NOMO-1 treated with dmso at 0.1 percent for 144 hours (cell line): ENCODE data around the gene CCM2.

ENCODE experiments used
- DNase-seq: peaks from one replicate; lab custom pipeline; 2025; ENCODE audit not compliant: unreplicated experiment; lab: John Stamatoyannopoulos, UW

Gene CCM2

DNA sequence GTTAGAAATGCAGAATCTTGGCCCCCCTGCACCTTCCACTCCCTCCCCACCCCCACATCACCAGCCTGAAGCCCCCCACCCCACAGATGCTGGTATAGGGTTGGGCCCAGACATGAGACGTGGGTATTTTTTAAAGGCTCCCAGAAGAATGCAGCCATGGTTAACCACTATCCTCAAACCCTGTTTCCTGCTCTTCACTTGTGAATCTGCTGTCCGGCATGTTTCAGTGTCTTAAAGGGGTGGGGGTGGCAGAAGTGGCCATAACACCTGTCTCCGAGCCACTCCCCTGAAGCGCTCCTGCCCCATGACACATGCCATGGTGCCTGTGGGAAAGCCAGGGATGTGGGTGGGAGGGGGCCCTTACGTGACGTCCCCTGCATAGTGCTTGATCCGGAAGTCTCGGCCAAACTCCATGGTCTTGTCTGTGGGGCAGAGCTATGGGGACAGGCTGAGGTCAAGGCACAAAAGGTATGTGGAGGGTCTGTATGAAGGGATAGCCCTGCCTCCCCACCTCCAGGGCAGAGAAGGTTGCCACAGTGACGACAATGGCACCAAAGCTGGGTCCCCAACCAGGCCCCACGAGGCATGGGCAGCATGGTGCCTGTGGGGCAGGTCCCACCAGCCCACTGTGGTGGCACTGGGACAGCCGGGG, 30.8 kb upstream of the CCM2 start:
- no peak for DNase-seq

DNA sequence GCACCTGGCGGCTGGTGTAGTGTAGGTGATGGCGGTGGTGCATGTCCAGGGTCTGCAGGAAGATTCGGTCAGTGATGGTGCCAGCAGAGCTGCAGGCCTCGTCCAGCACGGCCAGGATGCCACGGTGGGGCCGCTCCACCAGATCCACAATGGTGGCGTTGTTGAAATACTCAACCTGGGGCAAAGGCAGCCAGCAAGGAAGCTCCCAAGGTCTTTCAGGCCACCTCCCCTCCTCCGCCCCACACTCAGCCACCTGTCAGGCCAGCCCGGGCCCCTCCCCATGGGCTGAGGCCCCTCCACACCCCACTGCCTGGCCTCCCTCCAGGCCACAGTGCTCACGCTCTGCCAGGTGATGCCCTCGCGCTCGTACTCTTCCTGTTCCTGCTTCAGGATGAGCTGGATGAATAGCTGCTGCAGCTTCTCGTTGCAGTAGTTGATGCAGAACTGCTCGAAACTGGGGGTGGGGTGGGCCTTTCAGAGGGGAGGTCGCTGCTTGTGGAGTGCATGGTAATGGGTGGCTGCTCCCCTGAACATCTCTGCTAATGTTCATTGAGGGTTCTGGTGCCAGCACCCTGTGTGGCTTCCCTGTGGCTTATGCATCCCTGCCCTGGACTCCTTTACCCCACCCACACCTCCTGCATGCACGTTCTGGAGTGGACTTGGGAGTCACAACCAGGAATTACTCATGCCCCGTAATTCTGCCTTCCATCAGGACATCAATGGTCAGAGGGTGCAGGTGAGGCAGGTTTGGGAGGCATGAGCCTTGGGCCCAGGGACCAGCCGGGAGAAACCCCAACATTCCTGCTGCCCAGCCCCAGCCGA, 30.1 kb upstream of the CCM2 start:
- no peak for DNase-seq

DNA sequence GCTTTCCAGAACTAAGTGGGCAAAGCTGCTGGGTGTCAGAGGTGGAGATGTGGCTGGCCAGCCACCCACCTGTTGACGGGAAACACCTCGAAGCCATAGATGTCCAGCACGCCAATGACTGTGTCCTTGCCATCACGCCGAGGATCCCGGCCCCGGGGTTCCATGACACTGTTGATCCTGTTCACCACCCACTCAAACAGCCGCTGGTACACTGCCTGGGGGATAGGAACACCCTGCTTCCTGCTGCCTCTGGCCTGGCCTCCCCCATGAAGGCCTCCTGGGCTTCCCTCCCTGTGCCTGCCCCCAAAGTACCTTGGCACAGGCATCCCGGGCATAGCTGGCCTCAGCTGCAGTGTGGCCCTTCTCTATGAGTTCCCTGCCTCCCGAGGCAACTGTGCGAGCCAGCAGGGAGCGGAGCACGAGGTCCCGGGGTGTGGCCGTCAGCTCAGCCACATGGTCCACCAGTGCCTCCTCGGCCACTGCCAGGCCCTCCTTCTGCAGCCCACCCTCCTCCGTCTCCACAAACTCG, 29.4 kb upstream of the CCM2 start:
- DNase-seq: no peak

DNA sequence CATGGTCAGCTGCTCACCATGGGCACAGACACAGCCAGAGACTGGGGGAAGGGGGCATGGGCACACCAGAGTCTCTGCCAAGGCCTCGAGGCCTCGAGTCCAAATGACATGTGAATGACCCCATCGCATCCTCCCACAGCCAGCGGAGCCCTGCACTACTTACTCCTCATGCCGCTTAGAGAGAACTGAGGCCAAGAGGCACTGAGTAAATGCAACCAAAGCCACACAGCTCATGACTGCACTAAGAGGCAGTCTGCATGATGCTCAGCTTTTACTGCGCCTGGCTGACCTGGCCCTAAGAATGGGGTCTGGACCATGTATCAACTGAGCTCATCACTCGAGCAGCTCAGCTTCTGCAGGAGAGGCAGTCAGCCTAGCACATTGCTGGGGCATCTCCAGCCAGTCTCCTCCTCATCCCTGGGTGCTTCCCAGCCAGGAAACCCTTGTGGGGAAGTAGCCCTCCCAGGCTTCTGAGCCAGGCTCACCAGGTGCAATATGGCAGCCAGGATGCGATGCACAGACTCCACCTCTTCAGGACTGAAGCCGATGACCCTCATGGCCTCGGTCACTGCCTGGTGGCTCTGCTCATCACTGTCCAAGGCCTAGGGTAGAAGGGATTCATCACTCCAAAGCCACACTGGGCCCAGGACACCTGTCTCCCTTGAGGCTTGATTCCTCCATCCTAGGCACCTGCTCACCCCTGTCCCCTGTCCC, 28.7 kb upstream of the CCM2 start:
- DNase-seq: no peak

DNA sequence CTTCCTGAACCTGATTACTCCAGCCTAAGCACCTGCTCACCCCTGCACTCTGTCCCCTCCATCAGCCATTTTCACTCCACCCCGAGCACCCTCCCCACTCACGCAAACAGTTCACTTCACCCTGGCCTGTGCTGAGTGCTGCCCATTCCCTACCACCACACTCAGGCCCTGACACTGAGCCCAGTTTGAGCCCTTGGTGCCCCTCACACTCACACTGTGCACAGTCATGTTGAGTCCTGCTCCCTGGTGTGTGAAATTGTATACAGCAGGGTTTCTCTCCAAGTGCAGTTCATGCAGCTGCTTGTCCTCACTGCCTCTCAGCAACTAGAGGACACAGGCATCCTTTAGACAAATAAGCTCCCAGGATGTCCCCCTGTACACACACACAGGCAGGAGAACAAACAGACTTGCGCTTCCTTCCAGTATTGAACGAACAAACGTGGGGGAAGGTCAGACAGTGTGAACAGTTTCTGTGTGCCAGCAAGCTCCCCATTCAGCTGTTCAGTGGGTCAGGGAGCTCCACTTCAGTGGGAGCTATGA, 28.0 kb upstream of the CCM2 start:
- no peak for DNase-seq

DNA sequence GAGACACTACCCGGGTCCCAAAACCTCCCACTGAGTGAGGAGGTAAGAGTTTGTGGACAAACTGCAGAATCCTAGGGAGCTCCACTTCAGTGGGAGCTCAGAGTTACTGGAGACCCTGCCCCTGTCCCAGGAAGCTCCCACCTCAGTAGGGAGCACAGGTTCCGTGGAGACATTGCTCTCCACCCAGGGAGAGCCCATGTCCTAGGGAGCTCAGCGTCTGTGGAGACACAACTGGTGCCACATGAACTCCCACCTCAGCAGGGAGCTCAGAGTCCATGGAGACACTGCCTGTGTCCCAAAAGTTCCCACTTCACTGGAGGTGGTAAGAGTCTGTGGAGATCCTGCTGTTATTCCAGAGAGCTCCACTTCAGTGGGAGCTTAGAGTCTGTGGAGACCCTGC, 27.4 kb upstream of the CCM2 start:
- no peak for DNase-seq

DNA sequence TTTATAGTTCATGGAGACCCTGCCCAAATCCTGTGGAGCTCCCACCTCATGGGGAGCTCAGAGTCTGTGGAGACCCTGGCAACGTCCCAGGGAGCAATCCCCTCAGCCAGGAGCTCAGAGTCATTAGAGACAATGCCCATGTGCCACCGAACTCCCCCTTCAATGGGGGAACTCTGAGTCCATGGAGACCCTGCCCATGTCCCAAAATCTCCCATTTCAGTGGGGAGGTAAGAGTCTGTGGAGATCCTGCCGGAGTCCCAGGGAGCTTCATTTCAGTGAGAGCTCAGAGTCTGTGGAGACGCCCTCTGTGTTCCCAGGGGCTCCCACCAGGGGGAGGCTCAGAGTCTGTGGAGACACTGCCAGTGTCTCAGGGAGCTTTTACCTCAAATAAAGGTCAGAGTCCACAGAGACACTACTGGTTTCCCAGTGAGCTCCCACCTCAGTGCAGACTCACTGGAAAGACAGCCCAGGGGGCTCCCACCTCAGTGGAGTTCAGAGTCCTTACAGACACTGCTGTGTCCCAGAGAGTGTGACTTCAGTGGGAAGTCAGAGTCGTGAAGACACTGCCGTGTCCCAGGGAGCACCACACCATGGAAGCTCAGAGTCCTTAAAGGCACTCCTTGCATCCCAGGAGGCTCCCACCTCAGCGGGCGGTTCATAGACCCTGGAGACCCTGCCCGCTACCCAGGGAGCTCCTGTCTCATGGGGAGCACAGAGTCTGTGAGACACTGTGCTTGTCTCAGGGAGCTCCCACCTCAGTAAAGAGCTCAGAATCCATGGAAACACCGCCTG, 26.2 kb upstream of the CCM2 start:
- DNase-seq: no peak

DNA sequence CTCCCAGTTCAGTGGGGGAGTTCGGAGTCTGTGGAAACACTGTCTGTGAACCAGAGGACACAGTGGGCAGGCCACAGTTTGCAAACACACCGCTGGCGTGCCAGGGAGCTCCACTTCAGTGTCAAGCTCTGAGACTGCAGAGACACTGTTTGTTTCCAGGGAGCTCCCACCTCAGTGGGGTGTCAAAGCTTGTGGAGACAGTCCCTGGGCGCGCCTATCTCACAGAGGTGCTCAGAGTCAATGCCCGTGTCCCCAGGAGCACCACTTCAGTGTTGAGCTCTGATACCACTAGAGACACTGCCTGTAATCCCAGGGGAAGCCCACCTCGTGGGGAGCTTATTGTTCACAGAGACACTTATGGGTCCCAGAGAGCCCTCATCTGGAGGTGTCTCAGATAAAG, 25.5 kb upstream of the CCM2 start:
- DNase-seq: no peak

DNA sequence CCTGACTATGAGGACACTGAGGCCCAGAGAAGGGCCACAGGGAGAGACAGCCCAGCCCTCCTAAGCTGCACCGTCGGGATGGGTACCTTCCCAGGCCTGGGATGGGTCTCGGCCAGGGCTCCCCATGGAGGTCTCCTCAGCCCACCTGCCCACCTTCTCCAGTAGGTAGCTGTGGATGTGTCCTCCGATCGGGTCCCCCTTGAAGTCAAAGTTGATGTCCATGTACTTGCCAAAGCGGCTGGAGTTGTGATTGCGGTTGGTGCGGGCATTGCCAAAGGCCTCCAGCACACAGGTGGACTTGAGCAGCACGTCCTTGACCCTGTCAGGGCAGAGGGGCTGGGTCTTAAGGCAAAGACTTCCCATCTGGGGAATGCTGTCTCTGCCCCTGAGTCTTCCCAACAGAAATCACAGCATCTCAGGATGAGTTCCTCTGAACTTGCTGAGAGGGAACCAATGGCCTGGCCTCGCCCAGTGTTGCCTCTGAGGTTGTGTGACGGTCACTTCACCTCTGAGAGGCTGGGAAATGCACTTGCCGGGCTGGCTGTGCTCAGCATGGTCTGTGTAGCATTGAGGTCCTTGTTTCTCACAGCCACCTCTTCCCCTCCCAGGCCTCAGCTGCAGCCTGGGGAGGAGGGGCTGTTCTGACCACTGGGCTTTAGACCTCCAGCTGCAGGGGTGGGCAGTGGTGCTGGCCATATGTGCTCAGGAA, 24.5 kb upstream of the CCM2 start:
- no peak for DNase-seq

DNA sequence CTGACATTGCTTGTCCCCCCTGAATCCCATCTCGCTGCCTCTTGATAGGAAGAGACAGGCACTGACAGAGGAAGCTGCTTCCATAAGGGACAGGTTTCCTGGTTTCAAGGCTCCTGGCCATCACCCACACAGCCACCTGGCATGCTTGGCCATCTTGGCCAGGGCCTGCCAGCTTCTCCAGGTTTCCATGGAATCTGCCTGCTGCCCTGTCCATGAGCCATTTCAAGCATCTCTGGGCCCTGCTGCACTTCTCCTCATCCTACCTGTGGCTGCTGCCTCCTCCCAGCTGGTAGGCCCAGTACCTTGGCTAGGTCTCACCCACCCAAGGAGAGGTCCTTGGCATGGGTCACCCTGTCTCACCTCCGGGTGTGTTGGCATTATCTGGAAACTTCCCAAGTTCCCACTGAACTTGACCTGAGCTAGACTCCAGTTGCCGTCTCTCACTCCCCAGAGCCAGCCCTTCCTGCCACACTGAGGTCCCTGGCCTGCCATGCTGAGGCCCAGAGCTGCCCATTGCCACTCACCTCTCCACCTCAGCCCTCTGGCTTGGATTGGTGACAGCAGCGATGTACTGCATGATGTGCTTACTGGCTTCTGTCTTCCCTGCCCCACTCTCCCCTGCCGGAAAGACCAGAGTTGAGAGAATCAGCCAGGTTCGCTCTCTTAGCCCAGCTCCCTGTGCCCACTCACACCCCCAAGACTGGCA, 23.8 kb upstream of the CCM2 start:
- no peak for DNase-seq

DNA sequence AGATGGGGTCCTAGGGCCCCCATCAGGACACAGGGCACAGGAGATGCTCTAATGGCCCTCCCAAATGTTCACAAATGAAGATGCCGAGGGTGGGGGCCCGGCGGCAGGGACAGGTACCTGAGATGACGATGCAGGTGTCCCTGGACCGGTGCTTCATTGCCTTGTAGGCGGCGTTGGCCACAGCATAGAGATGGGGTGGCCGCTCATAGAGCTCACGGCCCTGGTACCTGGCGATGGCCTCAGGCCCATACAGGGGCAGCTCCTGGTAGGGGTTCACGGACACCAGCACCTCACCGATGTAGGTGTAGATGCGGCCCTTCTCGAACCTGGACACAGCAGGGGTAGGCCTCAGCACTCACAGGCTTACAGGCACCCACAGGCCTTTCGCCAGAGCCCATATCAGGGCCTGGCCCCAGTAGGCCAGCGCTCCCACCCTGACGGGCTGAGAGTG, 23.2 kb upstream of the CCM2 start:
- no peak for DNase-seq

DNA sequence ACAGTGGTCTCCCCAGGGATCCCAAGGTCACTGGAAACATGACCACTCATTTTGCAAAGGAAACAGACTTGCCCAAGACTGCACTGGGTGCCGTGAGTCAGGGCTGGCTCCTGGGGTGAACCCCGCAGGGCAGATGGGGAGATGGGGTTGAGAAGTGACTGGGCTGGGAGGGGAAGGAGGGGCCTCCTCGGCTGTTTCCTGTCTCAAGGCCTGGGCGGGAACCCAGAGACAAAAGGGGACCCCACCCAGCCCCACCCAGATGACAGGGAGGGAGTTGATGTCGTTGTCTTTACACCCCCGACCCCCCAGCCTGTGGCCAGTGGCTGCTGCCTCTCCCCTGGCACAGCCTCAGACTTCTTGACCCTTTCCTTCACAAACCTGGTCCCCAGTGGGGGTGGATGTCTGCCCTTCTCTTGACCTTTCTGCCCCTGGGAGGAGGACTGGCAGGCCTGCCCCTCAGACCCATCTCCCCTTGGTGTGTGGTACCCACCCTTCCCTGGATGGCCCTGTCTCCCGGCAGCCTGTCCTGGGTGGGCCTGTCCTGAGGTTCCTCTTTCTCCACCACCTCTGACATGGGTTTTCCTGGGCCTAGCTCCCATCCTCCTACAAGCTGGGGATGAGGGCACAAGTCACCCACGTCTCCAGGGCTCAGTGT, 22.6 kb upstream of the CCM2 start:
- DNase-seq: peak; percentile 31

DNA sequence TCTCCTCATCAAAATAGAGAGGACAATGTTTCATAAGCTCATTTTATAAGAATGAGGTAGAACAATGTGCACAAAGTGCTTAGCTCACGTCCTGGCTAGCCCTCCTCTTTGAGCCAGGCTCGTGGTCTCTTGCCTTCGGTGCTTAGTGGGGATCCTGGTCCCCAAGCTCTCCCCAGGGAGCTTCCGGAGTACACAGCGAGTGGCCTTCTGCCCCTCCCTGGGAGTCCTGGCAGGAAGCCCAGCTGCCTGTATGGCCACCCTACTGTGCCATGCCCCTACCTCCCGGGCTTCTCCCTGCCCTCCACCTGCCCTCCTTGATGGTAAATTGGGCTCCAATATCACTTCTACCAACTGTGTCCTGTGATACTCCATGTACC, 22.1 kb upstream of the CCM2 start:
- DNase-seq: no peak

DNA sequence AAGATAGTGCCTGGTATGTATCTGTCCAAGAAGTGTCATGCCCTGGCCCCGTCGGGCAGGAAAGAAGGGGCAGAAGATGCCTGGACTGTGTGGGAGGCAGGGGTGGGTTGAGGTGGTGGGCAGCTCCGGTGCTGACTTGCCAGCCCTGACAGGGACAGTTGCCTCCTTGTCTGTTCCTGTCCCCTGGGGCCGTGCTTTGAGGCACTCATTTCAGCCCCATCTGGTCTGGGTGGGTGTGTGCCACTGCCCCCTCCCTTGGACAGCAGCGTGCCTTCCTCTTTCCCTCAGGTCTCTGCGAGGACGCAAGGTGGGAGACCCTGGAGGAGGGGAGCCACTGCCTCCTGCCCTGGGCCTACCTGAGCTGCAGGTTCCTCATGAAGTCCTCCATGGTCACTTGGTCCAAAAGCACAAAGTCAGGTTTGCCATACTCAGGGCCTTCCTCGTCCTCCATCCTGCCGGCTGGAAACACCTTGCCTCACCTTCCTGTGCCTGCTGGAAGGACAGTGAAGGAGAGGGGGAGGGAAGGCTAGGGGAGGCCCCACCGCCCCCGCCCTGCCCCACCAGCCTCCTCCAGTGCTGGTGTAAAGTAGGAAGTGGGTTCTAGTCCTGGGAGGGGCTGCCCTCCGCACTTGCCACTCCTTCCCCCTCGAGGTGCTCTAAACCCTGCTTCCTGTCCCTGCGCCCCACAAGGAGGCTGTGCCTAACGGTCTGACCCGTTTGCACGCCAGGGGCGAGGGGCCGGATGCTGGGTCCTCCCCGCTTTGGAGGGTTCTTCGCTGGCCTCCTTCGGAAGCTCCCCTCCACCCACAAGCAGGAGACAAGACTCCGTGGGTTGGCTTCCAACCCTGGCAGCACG, 21.3 kb upstream of the CCM2 start, which contains the start of gene MYO1G:
Gene MYO1G, minus strand, starts transcription at position 505 of the 856 bp plus-strand sequence. Its CDS starts 54 bp downstream, at position 451.
- peak; percentile 89 for DNase-seq

DNA sequence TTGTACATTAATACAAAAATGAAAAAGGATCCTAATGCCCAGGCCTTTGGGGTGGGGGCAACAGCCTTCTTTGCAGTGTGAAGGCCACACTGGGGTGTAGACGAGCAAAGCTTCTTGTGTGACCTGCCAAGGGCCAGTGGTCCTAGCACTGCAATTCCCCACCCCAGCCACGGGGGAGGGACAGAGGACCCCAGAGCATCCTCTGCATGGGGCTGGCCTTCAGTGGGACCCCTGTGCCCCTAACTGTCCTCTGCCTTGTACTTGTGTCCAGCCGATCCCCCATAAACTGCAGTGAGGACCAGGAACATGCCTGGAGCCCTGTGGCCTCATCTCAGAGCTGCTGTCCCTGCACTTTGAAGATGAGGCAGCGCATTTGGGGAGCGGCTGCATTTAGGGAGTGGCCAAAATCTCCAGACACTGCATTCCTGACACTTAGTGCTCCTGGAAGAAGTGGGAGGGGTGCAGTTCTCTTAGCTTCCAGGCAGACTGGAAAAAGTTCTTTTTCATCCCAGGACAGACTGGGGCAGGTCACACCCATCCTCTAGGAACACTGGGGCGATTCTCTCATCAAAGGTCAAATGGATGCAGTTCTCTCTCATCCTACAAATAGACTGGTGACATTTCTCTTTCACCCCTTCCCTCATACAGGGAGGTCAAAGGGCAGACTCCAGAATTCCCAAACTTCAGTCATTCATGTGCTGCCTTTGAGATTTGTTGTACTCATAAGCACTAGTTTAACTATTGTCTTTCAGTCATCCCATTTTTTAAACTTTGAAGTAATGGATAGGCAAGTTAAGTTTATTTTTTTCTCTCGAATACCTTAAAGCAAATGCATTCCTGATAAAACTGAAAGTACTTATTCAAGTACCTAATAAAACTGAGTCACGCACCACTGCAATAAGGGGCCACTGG, 20.3 kb upstream of the CCM2 start:
- DNase-seq: no peak

DNA sequence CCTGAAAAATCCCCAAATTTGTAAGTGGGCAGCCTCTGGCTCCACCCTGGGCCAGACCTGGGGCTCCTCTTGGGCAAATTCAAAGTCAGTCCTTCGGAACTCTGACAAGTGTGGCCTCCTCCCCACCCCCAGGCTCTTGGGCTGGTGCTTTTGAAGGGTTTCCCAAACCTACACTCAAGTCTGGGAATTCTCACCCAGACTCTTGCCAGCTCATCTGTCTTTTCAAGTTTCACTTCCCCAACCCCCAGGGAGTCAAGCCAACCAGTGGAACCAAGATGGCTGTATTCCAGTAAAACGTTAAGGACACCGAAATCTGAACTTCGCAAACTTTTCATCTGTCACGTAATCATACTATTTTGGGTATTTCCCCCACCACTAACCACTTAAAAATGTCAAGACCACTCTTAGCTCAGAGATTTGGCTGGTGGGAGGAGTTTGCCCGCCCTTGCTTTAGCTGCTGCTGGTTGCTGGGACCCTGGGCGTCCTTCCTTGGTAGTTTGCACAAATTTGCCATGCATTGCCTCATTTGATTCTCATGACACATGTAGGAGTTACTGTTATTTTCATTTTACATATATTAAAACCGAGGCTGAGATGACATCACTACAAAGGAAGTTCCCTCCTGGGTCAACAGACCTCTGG, 19.5 kb upstream of the CCM2 start:
- peak; percentile 91 for DNase-seq
